ENCODE results near the gene HPS5.

Gene HPS5

GRCh38 chr11:18320617-18321016 lies 1.3 kb downstream of the HPS5 start:
- DNase-seq (ENCODE audit: low read depth), result no peak

GRCh38 chr11:18319914-18320313 lies 2.0 kb downstream of the HPS5 start:
- no peak for DNase-seq (ENCODE audit: low read depth)

- no peak for DNase-seq (ENCODE audit: low read depth)
These were observed 4.4 kb downstream of the HPS5 start for GRCh38 chr11:18317551-18317950.

DNA sequence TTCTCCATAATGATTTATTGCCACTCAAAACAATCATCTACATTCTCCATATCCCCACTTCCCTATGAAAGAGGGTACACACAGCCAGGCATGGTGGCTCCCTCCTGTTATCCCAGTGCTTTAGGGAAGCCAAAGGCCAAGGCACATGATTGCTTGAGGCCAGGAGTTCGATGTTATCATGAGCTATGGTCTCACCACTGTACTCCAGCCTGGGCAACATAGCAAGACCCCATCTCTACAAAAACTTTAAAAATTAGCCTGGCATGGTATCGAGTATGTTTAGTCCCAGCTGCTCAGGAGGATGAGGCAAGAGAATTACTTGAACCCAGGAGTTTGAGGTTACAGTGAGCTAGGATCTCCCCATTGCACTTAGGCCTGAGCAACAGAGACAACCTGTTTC lies 6.0 kb downstream of the HPS5 start:
- no peak for DNase-seq (ENCODE audit: low read depth)

DNA sequence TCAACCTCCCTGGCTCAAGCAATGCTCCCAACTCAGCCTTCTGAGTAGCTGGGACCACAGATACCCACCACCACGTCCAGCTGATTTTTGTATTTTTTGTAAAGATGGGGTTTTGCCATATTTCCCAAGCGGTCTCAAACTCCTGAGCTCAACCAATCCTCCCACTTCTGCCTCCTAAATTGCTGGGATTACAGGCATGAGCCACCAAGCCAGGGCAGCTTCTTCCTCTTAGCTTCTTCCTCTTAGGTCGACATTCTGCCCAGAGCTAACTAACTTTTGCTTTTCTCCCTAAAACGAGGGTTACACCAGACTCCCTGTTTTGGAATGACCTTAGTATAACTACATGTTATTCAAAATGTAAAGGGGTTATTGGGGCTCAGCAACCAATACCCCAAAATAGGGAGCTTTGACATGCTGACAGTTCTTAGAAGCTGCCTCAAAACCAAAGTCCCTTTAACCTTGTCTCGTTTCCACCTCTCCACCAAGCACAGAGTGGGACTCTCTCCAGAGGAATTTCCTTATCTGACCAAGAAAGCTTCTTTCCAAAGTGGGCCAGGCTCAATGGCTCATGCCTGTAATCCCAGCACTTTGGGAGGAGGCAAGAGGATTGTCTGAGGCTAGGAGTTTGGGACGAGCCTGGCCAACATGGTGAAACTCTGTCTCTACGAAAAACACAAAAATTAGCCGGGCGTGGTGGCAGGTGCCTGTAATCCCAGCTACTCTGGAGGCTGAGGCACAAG lies 7.0 kb downstream of the HPS5 start:
- DNase-seq (ENCODE audit: low read depth), result no peak

GRCh38 chr11:18313965-18314763 lies 7.8 kb downstream of the HPS5 start:
- DNase-seq (ENCODE audit: low read depth), result no peak

GRCh38 chr11:18312663-18313420 lies 9.1 kb downstream of the HPS5 start:
- DNase-seq (ENCODE audit: low read depth), result no peak

DNA sequence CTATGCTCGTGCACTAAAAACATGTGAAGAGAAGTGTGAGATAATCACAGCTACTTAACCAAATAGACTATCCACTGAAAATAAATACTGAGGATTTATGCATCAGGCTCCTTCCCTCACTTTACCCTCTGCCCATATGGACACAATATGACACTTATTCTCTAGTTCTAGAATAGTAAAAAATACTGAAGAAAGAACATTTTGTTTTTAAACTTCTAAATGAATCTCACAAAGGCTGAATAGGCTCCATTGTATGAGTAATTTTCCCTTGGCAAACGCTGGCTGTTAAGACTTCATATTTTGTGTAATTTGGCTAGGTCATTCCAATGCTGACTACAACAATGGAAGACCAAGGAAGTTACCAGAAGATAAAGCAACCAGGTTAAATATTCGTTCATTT lies 9.9 kb downstream of the HPS5 start:
- DNase-seq (ENCODE audit: low read depth), result no peak

- no peak for DNase-seq (ENCODE audit: low read depth)
These were observed 11.1 kb downstream of the HPS5 start for GRCh38 chr11:18310800-18311340.

DNA sequence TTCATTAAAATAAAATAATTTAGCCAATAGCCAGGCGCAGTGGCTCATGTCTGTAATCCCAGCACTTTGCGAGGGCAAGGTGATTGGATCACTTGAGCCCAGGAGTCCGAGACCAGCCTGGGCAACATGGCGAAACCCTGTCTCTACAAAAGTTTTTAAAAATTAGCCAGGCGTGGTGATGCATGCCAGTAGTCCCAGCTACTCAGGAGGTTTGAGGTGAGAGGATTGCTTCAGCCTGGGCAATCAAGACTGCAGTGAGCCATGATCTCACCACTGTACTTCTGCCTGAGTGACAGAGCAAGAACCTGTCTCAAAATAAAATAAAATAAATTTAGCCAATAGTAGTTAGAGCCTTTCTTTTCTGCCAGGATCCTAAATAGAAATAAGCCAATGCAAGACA lies 12.2 kb downstream of the HPS5 start:
- DNase-seq (ENCODE audit: low read depth), result no peak

- no peak for DNase-seq (ENCODE audit: low read depth)
These were observed 13.7 kb downstream of the HPS5 start for GRCh38 chr11:18308242-18308641.

- no peak for DNase-seq (ENCODE audit: low read depth)
These were observed 14.3 kb downstream of the HPS5 start for GRCh38 chr11:18307461-18308139.

DNA sequence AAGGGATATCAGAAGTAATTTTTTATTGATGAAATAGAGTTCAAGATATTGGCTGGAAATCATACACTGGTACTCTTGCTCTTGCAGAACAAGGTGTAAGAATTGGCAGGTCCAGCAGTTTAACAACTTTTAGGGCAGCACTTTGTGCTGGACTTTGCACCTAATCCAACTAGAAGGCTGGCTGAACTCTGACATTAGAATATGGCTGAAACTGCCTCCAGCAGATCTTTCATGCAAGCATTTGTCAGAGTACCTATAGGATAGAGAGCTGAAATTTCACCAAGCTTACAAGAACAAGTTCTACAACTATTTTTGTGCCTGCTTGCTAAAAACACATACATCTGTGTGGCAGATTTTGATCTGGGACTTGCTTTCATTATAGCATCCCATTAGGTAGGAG lies 17.2 kb downstream of the HPS5 start:
- DNase-seq (ENCODE audit: low read depth), result no peak

- no peak for DNase-seq (ENCODE audit: low read depth)
These were observed 22.2 kb downstream of the HPS5 start for GRCh38 chr11:18299721-18300120.

DNA sequence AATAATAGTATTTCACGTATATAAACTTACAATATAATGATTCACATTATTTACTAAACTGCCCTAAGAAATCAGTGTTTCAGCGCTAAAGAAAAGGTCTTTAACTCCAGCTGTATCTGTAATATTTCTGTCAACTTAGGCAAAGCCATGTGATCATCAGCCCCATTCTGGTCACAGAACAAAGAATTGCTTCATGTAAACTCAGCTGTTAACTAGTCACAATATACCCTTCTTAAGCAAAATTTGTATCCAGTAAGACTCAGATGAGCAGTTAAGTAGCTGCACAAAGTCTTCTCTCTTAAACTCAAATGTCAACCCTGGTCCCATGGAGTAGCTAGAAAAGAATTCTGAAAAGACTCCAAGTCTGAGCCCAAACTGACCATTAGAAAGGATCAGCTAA lies 26.6 kb downstream of the HPS5 start:
- no peak for DNase-seq (ENCODE audit: low read depth)

- DNase-seq (ENCODE audit: low read depth), result no peak
These were observed 27.1 kb downstream of the HPS5 start for GRCh38 chr11:18294862-18295261.

GRCh38 chr11:18288911-18289310 lies 33.0 kb downstream of the HPS5 start:
- no peak for DNase-seq (ENCODE audit: low read depth)

DNA sequence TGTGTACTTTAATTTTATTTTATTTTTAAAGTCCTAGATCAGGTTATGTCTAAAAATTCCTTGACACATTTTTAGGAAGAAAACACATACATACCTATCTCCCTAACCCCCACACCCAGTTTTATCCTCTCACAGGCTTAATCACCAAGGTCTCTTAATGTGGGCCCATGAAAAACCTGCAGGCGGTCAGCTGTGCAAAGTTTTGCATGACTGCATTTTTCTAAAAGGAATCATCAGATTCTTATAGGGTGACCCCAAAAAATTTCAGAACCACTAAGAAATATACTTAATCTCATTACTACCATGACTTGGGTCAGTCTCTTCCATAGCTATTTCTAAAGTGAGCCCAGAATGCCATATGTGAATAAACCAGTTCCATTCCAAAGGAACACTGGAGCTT lies 36.1 kb downstream of the HPS5 start:
- no peak for DNase-seq (ENCODE audit: low read depth)

DNA sequence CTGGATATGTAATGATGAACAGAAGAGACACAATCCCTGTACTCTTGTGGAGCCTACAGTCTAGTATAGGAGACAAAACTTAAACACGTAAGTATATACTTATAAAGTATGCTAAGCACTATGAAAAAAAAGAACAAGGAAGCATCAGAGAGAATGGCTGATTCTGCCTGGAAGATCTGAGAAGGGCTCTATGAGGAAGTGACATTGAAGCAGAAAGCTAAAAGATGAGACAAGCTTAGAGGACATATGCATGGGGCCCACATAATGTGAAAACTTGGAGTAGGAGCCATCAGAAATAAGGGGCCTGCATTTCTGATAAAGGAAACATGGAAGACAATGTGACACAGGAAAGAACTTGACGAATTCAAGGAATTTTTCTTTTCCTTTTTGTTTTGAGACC lies 39.3 kb downstream of the HPS5 start:
- no peak for DNase-seq (ENCODE audit: low read depth)

- DNase-seq (ENCODE audit: low read depth), result no peak
These were observed 41.4 kb downstream of the HPS5 start for GRCh38 chr11:18280438-18281045.

DNA sequence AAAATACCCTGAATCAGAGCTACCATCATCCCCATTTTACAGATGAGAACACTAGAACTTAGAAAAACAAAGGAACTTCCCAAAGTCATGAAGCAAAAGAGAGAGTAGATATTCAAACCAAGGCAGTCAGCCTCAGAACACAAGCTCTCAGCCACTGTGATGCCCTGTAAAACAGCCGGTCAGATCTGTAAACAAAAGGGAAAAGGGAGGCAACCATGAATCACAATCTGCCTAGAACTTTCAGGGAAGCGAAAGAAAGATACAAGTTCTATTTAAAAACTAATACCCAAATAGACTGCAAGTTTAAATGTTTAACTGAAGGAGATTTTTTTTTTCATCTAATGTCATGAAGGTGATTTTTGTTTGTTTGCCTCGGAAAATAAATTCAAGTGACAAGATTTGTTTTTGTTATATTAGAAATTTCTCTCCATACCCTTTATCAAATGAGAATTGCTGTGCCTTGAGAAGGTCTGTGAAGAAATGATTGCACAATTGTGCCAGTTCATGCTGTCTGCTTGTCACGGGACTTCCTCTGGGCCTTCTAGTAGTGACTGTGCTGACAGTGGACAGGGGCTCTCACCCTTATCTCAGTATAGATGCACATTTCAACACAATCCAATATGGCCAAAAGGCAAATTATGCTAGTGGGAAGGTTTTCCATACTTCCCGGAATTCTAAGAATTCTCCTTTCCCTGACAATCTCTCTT lies 44.2 kb downstream of the HPS5 start:
- no peak for DNase-seq (ENCODE audit: low read depth)
